ENCODE data around the gene PGM3. TPM values are rescaled to one million over a fixed set of nuclear protein-coding genes. Genes with fewer than 3 reads are reported as not detected.

PGM3 gene
- total RNA-seq, 2 donors from 2014 or later: 78.3 to 101 TPM

GRCh38 chr6:83221889-83222479 lies 28.9 kb upstream of the PGM3 start:
- Mint-ChIP-seq H3K4me1 (peaks cover 9% of the 10 kb centered on the region), H3K4me3 (no peak overlapping the region), H3K36me3 (ENCODE audit: low read depth) (peaks cover 2% of the 10 kb centered on the region), H3K27me3 (ENCODE audit: insufficient read depth) (no peaks in the 10 kb centered on the region), H3K9me3 (no peaks in the 10 kb centered on the region), H3K27ac (no peak overlapping the region)
- Histone ChIP-seq H3K27me3 (ENCODE audit: control insufficient read depth, insufficient read depth, low read length, poor library complexity, severe bottlenecking) (no peaks in the 10 kb centered on the region), H3K36me3 (ENCODE audit: control insufficient read depth, insufficient read depth, low read length) (no peaks in the 10 kb centered on the region), H3K9me3 (ENCODE audit: control insufficient read depth, low read length) (no peaks in the 10 kb centered on the region), H3K4me1 (ENCODE audit: control insufficient read depth, insufficient read depth, low read length) (peaks cover 5% of the 10 kb centered on the region), H3K4me3 (ENCODE audit: low read length) (no peak overlapping the region), H3K27ac (ENCODE audit: low read depth, low read length) (no peak overlapping the region), H3K9ac (ENCODE audit: extremely low read depth, low read length, poor library complexity, severe bottlenecking) (no peak overlapping the region)
- DNase-seq: no peak
- TF ChIP-seq CTCF (conservative IDR thresholded peaks at IDR 0.05): peak; percentile 79
- WGBS, 2 experiments (ENCODE audit: insufficient coverage in 1 of 2, insufficient read length in 1 of 2): 59 to 100% methylated on average over 1 to 3 of the region's 3 CpGs

- no peak overlapping the region for H3K27ac Mint-ChIP-seq
- no peak overlapping the region for H3K4me3 Mint-ChIP-seq
These were observed 28.2 kb upstream of the PGM3 start for GRCh38 chr6:83221276-83221675.

GRCh38 chr6:83220121-83220520 lies 27.1 kb upstream of the PGM3 start:
- no peak for DNase-seq
- TF ChIP-seq CTCF (conservative IDR thresholded peaks at IDR 0.05): no peak
- no peak overlapping the region for H3K4me3 Mint-ChIP-seq
- Histone ChIP-seq H3K27me3 (ENCODE audit: control insufficient read depth, insufficient read depth, low read length, poor library complexity, severe bottlenecking) (no peaks in the 10 kb centered on the region), H3K9ac (ENCODE audit: extremely low read depth, low read length, poor library complexity, severe bottlenecking) (no peak overlapping the region), H3K4me3 (ENCODE audit: low read length) (no peak overlapping the region), H3K27ac (ENCODE audit: low read depth, low read length) (no peak overlapping the region), H3K4me1 (ENCODE audit: control insufficient read depth, insufficient read depth, low read length) (peaks cover 5% of the 10 kb centered on the region), H3K36me3 (ENCODE audit: control insufficient read depth, insufficient read depth, low read length) (no peaks in the 10 kb centered on the region), H3K9me3 (ENCODE audit: control insufficient read depth, low read length) (no peaks in the 10 kb centered on the region)
- peaks cover 9% of the 10 kb centered on the region for H3K4me1 Mint-ChIP-seq
- H3K27me3 Mint-ChIP-seq (ENCODE audit: insufficient read depth): no peaks in the 10 kb centered on the region
- H3K36me3 Mint-ChIP-seq (ENCODE audit: low read depth): peaks cover under 1% of the 10 kb centered on the region
- no peaks in the 10 kb centered on the region for H3K9me3 Mint-ChIP-seq
- H3K27ac Mint-ChIP-seq: no peak overlapping the region

More at GRCh38 chr6:83221276-83221675, 28.2 kb upstream of the PGM3 start:
- Histone ChIP-seq H3K9me3 (ENCODE audit: control insufficient read depth, low read length) (no peaks in the 10 kb centered on the region), H3K27me3 (ENCODE audit: control insufficient read depth, insufficient read depth, low read length, poor library complexity, severe bottlenecking) (no peaks in the 10 kb centered on the region), H3K27ac (ENCODE audit: low read depth, low read length) (no peak overlapping the region), H3K4me1 (ENCODE audit: control insufficient read depth, insufficient read depth, low read length) (peaks cover 5% of the 10 kb centered on the region), H3K4me3 (ENCODE audit: low read length) (no peak overlapping the region), H3K9ac (ENCODE audit: extremely low read depth, low read length, poor library complexity, severe bottlenecking) (no peak overlapping the region), H3K36me3 (ENCODE audit: control insufficient read depth, insufficient read depth, low read length) (no peaks in the 10 kb centered on the region)
- 89 to 93% methylated on average over 1 of the region's 1 CpG for WGBS, 2 experiments (ENCODE audit: insufficient coverage in 1 of 2, insufficient read length in 1 of 2)
- Mint-ChIP-seq H3K36me3 (ENCODE audit: low read depth) (peaks cover 2% of the 10 kb centered on the region), H3K27me3 (ENCODE audit: insufficient read depth) (no peaks in the 10 kb centered on the region), H3K9me3 (no peaks in the 10 kb centered on the region), H3K4me1 (peaks cover 9% of the 10 kb centered on the region)
- no peak for DNase-seq
- no peak for TF ChIP-seq CTCF (conservative IDR thresholded peaks at IDR 0.05)

Data from endodermal cell (in vitro differentiated cells).